MM.1S (cell line): ENCODE measurements around the gene TUBA4B.

Source experiments
- DNase-seq: peaks from one replicate; pipeline ENCODE4 v3.0.0-alpha.2; 2015
- H2AFZ ChIP-seq: fragments of 300-600 bp; sonication (generic); 2 replicates; pipeline ENCODE4 v1.6.0; 2016; ENCODE audit warnings: antibody characterized with exemption, low read length
- H3F3A ChIP-seq: fragments of 300-600 bp; sonication (generic); 2 replicates; pipeline ENCODE4 v1.6.1; 2016; ENCODE audit warnings: mild to moderate bottlenecking, antibody characterized with exemption, low read length, moderate library complexity, mixed read lengths; ENCODE audit not compliant: insufficient read depth
- H3K27ac ChIP-seq: fragments of 300-600 bp; sonication (generic); 2 replicates; pipeline ENCODE4 v1.5.1; 2016; ENCODE audit warnings: mild to moderate bottlenecking, low read length
- H3K27me3 ChIP-seq: fragments of 300-600 bp; sonication (generic); replicated peaks from 2 replicates; pipeline ENCODE4 v1.6.0; 2016; ENCODE audit warnings: low read length; ENCODE audit not compliant: insufficient read depth
- H3K36me3 ChIP-seq: fragments of 300-600 bp; sonication (generic); replicated peaks from 2 replicates; pipeline ENCODE4 v1.6.1; 2016; ENCODE audit warnings: mild to moderate bottlenecking, low read length, mixed read lengths; ENCODE audit not compliant: insufficient read depth
- H3K4me1 ChIP-seq: fragments of 300-600 bp; sonication (generic); 2 replicates; pipeline ENCODE4 v1.6.1; 2016; ENCODE audit warnings: low read length, mixed read lengths
- H3K4me2 ChIP-seq: fragments of 300-600 bp; sonication (generic); 2 replicates; pipeline ENCODE4 v1.6.0; 2016; ENCODE audit warnings: low read depth, low read length
- H3K4me3 ChIP-seq: fragments of 300-600 bp; sonication (generic); 2 replicates; pipeline ENCODE4 v1.5.1; 2016; ENCODE audit warnings: low read length, mixed read lengths
- H3K79me2 ChIP-seq: fragments of 300-600 bp; sonication (generic); 2 replicates; pipeline ENCODE4 v1.6.1; 2016; ENCODE audit warnings: mixed run types, low read length, mixed read lengths
- H3K9ac ChIP-seq: fragments of 300-600 bp; sonication (generic); 2 replicates; pipeline ENCODE4 v1.6.1; 2016; ENCODE audit warnings: low read length, mixed read lengths
- H3K9me2 ChIP-seq: fragments of 300-600 bp; sonication (generic); replicated peaks from 2 replicates; pipeline ENCODE4 v1.6.1; 2016; ENCODE audit warnings: mild to moderate bottlenecking, low read length, mixed read lengths; ENCODE audit not compliant: insufficient read depth
- H3K9me3 ChIP-seq: fragments of 300-600 bp; sonication (generic); replicated peaks from 2 replicates; pipeline ENCODE4 v1.6.1; 2016; ENCODE audit warnings: mild to moderate bottlenecking, low read length, mixed read lengths; ENCODE audit not compliant: insufficient read depth
- H4K20me1 ChIP-seq: fragments of 300-600 bp; sonication (generic); 2 replicates; pipeline ENCODE4 v1.6.1; 2016; ENCODE audit warnings: mild to moderate bottlenecking, low read length, moderate library complexity, mixed read lengths; ENCODE audit not compliant: insufficient read depth
- CTCF ChIP-seq: fragments of 300-600 bp; sonication (generic); IDR thresholded peaks from 2 replicates; pipeline ENCODE4 v1.5.1; 2016; ENCODE audit warnings: antibody characterized with exemption, low read length, mixed read lengths
- EZH2 ChIP-seq: fragments of 300-600 bp; sonication (generic); optimal IDR thresholded peaks from 2 replicates; pipeline ENCODE3; 2017; ENCODE audit warnings: low read depth, mild to moderate bottlenecking, antibody characterized with exemption, low read length, mixed read lengths
- EZH2phosphoT487 ChIP-seq: fragments of 300-600 bp; sonication (generic); IDR thresholded peaks from 2 replicates; pipeline ENCODE4 v1.6.1; 2018; ENCODE audit warnings: antibody characterized with exemption, low read length

TUBA4B gene

GRCh38 chr2:219251656-219252055 is 1.4 kb upstream of the TUBA4B start:
- TF ChIP-seq EZH2phosphoT487 (no peak), CTCF (no peak), EZH2 (no peak)
- H2AFZ ChIP-seq = no peak overlapping the region
- no peaks in the 10 kb centered on the region for H3K27me3 ChIP-seq
- H3K9me2 ChIP-seq = no peaks in the 10 kb centered on the region
- 0 out of 2 replicates have a peak, but pooled peaks cover 6% of the 10 kb centered on the region for H3K36me3 ChIP-seq
- DNase-seq = no peak
- no peaks in the 10 kb centered on the region for H4K20me1 ChIP-seq
- no peak overlapping the region for H3K27ac ChIP-seq
- H3K9me3 ChIP-seq = no peaks in the 10 kb centered on the region
- peak overlapping the region; percentile 99 for H3K4me2 ChIP-seq
- H3F3A ChIP-seq = peaks cover 46% of the 10 kb centered on the region
- H3K4me1 ChIP-seq = peaks cover 51% of the 10 kb centered on the region
- H3K4me3 ChIP-seq = no peak overlapping the region; the same call in 1 of the 2 replicates
- H3K79me2 ChIP-seq = peaks cover 54% of the 10 kb centered on the region
- H3K9ac ChIP-seq = no peak overlapping the region

GRCh38 chr2:219252084-219252483 is 959 bp upstream of the TUBA4B start:
- Histone ChIP-seq H3K4me1 (peaks cover 50% of the 10 kb centered on the region), H3K27ac (peak overlapping the region; percentile 73; the same call in 1 of the 2 replicates)

GRCh38 chr2:219252570-219252899 is 508 bp upstream of the TUBA4B start:
- Histone ChIP-seq H3K79me2 (peaks cover 52% of the 10 kb centered on the region), H3K9ac (peak overlapping the region; percentile 88), H3K9me2 (no peaks in the 10 kb centered on the region), H4K20me1 (no peaks in the 10 kb centered on the region), H2AFZ (peak overlapping the region; percentile 39; the same call in 1 of the 2 replicates), H3K27ac (peak overlapping the region; percentile 73), H3F3A (peaks cover 43% of the 10 kb centered on the region), H3K36me3 (0 out of 2 replicates have a peak, but pooled peaks cover 6% of the 10 kb centered on the region), H3K4me3 (peak overlapping the region; percentile 78), H3K9me3 (no peaks in the 10 kb centered on the region), H3K4me1 (peaks cover 45% of the 10 kb centered on the region), H3K4me2 (peak overlapping the region; percentile 99), H3K27me3 (no peaks in the 10 kb centered on the region)
- no peak for TF ChIP-seq EZH2phosphoT487
- no peak for TF ChIP-seq CTCF
- TF ChIP-seq EZH2 = no peak
- DNase-seq = no peak

More at GRCh38 chr2:219252084-219252483, 959 bp upstream of the TUBA4B start:
- Histone ChIP-seq H3F3A (peaks cover 46% of the 10 kb centered on the region), H3K9ac (peak overlapping the region; percentile 88), H3K4me2 (peak overlapping the region; percentile 99), H3K9me3 (no peaks in the 10 kb centered on the region), H3K36me3 (0 out of 2 replicates have a peak, but pooled peaks cover 6% of the 10 kb centered on the region), H3K79me2 (peaks cover 52% of the 10 kb centered on the region), H3K9me2 (no peaks in the 10 kb centered on the region), H3K4me3 (peak overlapping the region; percentile 78), H4K20me1 (no peaks in the 10 kb centered on the region), H3K27me3 (no peaks in the 10 kb centered on the region), H2AFZ (no peak overlapping the region)
- no peak for TF ChIP-seq CTCF
- TF ChIP-seq EZH2phosphoT487 = no peak
- TF ChIP-seq EZH2 = no peak
- no peak for DNase-seq
